NCI-H748 treated with DMSO at 0.1 percent for 48 hours (cell line): ENCODE measurements around the gene MAD1L1.

Source experiments
- DNase-seq: peaks from one replicate; lab custom pipeline; 2025; lab: John Stamatoyannopoulos, UW

Gene MAD1L1

DNA sequence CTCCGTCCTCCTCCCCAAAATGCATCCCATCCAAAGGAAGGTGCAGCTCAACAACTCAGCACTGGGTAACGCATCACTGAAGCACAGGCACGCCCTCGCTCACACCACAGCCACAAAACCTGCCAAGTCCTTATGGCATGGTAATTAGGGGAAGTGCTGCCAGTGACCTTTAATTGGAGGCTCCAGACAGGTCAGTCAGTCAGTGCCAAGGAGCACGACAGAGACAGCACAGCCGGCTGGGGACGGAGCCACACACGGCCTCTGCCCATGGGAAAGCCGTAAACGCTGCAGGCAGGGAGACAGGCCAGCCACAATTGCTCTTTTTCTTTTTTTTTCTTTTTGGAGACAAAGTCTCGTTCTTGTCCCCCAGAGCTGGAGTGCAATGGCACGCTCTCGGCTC lies 146.5 kb downstream of the MAD1L1 start:
- DNase-seq, result no peak

DNA sequence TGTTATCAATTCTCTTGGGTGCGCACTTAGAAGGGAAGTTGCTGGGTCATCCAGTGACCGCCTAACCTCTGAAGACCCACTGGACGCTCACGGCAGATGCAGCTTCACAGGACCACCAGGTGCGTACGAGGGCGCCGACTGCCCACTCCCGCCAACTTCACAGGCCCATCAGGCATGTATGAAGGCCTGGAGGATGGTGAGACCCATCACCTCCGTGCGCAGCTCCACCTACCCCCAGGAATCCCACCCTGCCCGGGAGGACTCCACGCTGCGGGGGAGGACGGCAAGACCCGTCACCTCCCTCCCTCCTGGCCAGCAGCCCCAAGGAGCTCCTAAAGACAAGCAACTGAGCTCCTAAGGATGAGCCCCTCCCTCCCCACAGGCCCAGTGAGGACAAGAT lies 146.9 kb downstream of the MAD1L1 start:
- no peak for DNase-seq

DNA sequence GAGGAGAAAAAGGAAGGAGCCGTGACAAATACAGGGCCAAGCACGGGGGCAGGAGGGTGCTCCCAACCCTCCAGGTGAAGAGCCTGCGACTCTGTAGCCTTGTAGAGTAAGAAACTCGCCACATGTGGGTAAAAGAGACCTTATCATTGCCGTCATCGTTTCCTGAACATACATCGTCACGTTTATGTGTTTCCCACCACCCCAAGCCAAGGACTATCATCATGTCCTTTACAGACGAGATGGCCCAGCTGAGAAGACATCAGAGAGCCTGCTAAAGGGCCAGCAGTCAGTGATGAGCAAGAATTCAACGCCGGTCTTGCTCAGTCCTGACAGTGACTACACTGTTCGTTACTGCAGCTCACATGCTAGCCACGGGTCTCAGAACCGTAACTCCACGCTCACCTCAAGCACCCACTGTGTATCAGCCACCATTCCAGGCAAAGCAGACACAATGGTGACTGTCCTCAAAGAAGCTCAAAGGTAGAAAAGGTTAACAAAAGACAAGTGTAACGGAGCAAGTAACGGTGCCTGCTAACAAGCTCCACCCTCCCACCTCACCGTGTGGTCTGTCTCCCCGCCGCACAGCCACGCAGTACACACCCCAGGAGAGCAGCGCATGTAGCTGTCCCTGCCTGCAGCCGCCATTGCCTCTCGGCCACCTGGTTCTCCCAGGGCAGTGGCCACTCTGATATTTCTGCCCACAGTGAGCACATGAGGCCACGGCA lies 147.8 kb downstream of the MAD1L1 start:
- no peak for DNase-seq

DNA sequence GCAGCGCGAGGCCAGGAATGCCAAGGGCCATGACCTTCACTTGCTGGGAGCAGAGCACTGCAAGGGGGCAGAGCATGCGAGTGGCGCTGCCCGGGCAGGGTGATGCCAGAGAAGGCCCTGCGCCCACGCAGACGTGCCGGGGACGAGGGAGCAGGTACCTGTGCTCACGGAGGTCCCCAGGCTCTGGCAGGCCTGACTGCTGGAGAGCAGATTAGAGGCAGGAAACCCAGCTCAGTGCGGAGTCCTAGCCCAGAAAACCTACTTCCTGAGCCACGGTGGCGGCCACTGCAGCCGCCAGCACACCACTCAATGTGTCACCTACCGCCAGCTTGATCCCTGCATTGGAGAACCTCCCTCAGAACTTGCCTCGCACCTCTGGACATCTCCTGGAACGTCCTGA lies 148.4 kb downstream of the MAD1L1 start:
- DNase-seq, result no peak

DNA sequence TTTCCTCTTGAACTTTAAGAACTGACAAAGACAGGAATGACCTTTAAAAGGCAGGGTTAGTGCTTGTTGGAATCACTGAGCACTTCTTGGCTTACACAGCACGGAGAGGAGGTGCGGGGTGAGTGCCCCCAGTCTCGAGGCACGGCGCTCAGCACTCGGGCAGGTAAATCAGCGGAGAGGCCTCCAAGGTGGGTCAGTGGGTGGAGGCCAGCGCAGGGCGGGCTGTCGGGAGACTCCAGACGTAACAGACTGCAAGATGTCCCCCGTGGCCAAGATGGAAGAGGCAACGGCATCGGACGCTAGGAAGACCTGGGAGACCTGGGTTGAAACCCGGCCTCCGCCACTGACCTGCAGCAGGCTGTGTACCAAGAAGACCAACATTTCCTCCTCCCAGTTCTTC lies 149.4 kb downstream of the MAD1L1 start:
- no peak for DNase-seq

DNA sequence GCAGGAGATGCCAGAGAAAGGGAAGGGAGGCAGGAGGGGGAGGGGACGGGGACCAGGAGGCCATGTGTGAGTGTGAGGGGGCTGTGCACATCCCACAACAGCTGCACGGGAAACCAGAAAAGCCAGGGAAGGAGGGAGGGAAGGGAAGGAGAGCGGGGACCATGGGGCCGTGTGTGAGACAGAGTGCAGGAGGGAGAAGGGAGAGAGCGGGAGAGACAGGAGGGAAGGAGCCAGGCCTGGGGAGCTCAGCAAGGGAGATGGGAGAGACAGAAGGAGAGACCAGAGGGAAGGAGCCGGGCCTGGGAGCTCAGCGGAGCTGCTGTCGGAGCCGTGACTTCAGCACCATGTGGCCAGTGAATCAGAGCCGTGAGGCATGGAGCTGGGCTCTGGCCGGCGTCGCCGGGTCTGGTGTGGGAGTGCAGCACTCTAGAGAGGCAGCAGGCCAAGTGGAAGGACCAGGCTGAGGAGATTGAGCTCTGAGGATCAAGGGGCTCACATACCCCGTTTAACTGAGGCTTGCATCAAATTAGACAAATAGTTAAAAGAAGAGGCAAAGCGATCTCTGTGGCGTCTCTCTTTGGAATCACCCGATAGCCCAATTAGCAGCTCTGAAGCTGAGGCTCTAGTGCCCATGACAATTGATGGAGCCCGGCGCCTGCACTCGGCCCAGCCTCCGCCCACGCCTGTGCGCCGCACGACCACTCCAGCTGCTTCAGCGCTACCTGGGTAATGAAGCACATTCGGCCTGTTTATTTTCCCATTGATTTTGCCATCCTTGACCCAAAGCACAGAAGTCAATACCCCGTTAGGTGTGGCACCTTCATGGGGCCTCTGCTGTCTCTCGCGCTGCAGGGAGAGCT lies 150.4 kb downstream of the MAD1L1 start:
- peak; percentile 41 for DNase-seq

DNA sequence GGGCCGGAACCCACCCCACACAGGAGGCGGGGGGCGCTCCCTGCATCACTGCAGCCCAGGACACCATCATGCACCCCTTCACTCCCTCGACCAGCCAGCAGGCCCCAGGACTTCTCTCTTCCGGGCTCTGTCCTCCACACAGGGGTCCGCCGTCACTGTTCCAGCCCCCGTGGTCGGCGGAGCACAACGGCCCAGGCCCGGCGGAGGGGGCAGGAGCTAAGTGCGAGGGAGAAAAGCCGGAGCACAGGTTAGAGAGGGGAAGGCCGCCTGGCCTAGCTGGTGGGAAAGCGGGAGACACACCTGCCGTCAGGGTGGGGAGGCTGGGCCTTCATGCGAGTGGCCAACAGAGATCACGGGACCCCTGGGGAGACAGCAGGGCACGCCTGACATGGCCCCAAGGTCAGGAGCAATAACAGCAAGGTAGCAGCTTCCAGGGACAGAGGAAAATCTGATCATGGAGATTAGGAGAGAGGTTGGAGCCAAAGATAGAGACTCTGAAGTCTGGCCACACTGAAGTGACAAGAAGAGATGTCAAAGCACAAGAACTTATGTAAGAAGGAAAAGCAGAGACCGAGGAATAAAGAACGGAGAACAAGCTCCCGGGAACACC lies 151.1 kb downstream of the MAD1L1 start:
- no peak for DNase-seq

DNA sequence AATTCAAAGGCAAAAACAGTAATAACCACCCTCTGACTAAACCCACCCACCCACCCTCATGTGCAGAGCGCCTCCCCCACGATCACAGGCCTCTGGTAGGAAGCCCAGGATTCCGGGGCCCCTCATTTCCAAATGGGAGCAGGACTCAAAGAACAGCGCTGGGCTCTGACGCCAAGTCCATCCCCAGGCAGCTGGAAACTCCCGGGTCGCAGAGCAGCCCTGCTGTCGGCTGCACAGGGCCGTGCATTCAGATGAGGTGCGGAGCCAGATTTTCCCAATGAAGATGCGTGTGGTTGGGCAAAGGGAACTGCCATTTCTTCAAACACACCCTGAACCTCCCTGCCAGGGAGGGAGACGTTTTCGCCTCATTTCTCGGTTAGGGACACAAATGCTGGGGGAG lies 152.3 kb downstream of the MAD1L1 start:
- DNase-seq, result no peak

DNA sequence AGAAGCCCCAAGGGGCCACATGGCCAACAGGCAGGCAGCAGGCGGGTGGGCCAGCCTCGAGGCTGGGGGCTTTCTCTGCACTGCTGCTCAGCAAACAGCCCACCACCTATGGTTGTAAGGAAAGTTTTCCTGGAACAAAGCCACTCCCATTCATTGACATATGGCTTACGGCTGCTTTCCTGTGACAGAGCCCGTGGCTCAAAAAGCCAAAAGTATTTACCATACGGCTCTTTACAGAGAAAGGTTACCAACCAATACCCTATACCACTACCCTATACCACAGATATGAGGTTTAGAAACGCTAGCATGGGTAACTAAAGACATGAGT lies 152.7 kb downstream of the MAD1L1 start:
- DNase-seq, result no peak

DNA sequence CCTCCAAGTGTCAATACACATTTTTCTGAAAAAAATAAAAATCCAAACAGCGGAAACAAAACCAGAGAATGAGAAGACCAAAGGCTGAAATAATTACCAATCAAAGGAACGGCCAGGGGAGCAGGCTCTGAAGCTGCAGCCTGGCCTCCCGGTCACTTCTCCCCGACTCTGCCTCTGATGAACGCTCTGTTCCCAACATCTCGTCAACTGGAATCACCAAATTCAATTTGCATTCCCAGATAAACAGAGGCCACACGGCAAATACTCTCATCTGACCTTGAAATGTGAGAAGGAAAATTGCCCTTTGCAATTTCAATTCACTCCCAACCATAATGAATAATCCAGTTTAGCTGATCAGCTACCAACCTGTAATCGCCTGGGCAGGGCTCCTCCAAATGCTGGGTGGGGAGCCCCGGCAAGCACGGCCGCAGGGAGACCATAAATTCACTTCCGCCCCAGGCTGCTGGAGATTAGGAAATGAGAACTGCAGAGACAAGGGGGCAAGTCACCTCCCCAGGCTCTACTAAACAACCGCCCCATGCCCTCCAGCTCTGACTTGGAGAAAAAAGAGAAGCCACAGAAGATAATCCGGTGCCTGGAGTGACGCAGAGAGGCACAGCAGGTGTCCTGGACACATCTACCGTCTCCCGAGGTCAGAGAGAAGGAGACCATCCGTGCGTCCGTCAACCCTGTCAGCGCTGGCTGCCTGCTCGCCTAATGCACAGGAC lies 153.2 kb downstream of the MAD1L1 start:
- no peak for DNase-seq

DNA sequence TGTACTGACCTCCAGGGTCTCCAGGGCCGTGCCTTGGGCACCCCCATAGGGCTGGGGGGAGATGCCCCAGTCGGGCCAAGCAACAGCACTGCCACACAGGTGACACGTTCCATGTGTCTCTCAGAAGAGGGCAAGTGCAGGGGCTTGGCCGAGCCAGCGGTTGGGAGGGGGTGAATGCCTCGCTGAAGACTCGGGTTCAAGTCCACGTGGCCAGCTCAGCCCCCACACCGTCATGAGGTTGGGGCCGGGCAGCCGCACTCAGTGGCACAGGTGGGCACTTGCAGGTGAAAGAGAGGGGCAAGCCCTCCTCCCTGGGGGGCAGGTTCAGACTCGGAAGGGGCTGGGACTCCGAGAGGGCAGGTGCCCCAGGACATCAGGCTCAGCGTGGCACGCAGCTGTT lies 153.8 kb downstream of the MAD1L1 start:
- no peak for DNase-seq

DNA sequence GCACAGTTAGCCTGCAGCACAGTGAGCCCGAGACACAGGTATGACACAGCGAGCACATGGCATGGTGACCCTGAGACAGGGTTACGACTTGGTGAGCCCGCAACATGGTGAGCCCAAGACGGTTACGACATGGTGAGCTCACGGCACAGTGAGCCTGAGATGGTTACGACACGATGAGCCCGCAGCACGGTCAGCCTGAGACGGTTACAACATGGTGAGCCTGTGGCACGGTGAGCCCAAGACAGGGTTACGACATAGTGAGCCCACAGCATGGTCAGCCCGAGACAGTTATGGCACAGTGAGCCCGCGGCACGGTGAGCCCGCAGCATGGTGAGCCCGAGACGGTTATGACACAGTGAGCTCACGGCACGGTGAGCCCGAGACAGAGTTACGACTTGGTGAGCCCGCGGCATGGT lies 156.1 kb downstream of the MAD1L1 start:
- DNase-seq, result no peak

DNA sequence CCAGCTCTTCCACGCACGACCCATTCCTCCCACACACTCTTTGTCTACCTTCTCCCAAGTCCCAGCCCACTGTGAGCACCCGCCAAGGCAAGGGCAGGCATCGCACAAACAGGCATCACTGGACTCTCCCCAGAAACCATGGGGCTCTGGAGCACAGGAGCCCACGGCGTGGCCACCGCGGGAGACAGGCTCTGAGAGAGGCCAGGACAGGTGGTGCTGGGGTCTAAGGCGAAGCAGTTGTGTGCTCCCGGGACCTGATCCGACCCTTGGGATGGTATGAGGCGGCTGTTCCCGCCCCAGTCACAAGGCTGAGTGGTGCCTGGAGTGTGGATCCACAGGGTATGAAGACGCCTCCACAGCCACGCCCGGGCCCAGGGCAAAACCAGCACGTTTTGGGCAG lies 156.9 kb downstream of the MAD1L1 start:
- no peak for DNase-seq

DNA sequence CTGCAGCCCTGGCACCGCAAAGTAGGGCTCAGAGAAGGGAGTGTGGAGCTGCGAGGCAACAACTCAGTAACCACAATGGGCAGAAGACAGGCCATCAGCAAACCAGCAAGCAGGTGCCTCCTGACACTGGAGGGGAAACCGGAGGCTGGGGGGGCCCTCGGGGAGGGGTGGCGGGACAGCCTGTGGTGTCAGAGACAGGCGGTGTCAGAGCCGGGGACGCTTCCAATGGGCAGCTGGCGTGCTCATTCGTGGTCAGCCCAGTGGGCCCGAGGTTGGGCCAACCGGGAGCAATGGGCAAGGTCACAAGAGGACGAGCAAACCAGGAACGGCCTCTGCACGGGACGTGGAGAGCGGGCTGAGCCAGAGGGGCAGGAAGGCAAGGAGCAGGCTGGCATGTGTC lies 158.1 kb downstream of the MAD1L1 start:
- DNase-seq, result no peak

DNA sequence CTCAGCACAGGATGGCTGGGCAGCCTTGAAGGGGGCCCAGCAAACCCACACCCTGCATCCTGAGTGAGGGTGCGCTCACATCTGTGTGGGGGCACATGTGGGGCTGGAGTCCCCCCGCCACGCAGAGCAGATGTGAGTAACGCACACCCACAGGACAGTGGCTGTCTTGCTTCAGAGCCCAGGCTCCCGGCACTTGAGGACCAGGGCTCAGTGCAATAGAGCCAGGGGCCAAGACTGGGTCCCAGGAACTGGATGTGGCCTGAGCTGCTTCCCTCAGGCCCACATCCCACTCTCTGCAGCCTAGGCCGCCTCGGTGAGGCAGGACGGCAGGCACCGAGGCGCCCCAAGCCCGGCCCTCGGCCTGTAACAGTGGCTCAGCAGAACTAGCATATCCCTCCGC lies 159.9 kb downstream of the MAD1L1 start:
- DNase-seq, result no peak

DNA sequence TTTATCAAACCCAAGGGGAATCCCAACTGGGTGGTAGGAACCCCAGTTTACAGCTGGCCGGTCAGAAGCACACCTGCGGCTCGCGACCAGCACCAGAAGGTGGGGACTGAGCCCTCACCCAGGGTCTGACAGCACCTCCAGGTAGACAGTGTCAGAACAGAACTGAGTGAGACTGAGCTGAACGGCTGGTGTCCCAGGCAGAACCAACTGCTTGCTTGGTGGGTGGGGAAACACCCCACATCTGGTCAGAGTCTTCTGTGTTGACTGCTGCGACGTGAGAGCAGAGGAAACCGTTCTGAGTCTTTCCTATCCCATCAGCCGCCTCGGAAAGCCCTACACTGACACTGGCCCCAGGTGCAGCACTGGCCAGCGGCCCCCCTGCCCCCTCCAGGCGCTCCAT lies 160.7 kb downstream of the MAD1L1 start:
- DNase-seq, result no peak

DNA sequence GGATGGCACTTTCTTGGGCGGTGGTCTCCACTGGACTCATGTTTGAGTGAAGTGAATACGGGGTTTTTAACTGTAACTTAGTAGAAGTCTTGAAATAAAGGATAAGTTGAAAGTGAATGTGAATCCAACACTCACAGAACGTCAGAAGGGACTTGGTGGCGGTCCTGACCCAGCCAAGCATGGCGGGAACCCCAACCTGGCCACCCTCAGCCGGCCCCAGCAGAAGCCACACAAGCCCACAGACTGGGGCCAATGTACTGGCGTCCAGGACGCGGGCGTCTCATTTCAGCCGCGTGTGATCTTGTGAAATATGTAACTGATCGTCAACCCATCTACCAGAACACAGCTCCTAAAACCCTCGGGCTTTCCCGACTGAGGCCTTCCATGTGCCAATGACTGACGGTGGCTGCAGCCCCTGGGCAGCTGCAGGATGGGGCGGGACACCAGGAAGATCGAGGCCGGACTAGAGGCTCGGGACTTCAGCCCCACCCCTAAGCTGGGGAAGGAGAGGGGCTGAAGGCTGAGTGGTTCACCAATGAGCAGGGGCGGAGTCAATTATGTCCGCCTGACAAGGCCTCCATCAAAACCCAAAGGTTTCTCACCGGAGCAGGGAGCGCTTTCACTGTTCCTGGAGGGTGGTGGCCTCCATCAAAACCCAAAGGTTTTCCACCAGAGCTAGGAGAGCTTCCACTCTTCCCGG lies 161.5 kb downstream of the MAD1L1 start:
- DNase-seq, result no peak

DNA sequence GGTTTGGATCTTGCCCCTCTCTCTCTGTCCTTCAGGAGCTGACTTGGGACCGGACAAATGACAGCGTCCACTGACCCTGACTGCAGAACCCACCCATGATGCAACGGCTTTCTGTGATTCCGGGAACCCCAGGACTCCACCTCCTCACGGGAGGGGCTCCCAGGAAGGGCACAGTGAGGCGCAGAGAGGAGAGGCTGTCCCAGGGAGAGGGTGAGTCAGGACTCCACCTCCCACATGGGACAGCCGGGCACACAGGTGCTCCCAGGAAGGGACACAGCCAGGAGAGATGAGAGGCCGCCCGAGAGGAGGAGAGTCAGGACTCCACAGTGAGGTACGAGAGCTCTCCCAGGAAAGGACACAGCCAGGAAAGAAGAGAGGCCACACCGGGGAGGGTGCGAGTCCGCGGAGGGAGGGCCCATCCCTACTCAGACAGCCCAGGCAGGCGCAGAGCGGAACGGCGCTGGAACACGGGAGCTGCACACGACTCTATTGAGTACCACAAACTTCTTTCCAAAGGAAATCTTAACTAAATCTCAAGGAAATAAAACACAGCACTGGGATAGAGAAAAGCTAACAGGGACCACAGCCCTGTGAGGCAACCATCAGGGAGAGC lies 162.5 kb downstream of the MAD1L1 start:
- no peak for DNase-seq

DNA sequence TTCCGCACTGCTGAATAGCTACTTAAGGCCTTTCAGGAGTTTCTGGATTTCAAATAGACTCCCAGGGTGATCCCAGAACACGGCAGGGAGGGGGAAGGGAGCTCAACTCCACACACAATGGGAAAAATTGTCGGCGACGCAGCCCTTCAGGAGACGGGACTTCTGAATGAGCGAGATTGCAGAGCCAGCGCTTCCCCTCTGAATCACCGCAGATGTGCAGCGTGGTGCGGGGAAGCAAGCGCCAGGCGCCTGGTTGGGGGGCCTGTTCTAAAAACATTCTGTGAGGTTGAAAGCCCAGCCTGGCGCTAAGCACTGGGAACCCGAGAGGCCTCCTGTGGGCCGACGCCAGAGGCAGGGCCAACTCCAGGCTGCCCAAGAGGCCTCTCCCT lies 163.3 kb downstream of the MAD1L1 start:
- no peak for DNase-seq

DNA sequence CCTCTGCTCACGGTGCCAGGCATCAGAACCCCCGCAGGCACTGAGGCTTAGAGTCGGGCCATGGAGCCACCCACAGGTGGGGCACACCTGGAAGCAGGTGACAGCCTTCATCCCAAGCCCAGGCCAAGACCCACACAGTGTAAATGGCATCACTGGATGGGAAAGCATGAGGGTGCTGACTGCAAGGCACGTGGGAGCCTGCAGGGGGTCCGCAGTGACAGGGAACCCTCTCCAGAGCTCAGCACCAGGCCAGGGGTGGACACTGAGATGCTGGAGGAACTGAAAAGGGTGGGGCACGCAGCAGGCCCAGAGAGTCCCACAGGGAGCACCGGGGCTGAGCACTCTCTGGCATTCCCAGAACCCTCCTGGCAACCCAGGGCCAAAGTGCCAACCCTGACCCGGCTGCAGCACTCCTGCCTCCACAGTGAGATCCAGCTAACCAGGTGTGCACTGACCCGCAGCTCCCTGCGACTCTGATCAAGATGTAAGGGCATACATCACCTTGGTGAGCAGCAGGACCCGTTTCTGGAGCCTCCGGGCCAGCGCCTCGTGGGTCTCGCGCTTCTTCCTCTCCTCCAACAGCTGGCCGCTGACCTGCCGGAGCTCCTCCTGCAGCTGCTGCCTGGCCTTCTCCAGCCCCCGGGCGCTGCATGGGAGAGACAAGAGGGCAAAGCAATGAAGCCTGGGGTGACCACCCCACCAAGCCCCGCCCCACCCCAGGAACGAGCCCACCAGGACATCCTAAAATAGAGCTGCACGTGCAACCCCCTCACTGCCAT lies 163.9 kb downstream of the MAD1L1 start:
- DNase-seq, result no peak
